ENCODE data around the gene PTGFR.

Gene PTGFR, protein sequence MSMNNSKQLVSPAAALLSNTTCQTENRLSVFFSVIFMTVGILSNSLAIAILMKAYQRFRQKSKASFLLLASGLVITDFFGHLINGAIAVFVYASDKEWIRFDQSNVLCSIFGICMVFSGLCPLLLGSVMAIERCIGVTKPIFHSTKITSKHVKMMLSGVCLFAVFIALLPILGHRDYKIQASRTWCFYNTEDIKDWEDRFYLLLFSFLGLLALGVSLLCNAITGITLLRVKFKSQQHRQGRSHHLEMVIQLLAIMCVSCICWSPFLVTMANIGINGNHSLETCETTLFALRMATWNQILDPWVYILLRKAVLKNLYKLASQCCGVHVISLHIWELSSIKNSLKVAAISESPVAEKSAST

DNA sequence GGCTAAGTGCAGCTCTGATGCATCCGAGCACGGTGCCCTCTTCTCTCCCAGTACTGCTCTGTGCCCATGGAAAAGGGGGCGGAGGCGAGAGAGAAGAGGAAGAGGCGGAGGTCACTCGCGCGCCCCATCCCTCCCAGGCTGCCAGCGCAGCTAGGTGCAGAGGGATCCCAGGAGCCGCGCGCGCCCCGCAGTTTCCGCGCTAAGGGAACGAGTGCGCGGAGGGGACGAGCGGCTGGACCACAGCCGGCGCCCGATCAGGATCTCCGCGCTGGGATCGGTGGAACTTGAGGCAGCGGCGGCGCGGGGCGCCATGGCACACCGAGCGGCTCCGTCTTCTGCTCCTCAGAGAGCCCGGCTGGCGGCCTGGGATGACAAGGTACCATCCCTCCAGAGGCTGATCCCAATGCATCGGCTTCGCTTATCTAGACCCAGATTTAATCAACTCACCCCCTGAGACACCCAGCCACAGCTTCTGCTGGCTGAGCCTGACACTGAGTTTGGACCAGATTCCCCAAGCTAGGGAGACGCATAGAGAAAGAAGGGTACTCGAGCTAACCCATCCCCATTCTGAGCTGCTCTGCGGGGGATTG, at the start of gene PTGFR:
Gene PTGFR, plus strand, starts transcription at position 114 of the 590 bp plus-strand sequence. CDS start 1,770 bp downstream, outside the sequence.
- TF ChIP-seq, protein P1, sequence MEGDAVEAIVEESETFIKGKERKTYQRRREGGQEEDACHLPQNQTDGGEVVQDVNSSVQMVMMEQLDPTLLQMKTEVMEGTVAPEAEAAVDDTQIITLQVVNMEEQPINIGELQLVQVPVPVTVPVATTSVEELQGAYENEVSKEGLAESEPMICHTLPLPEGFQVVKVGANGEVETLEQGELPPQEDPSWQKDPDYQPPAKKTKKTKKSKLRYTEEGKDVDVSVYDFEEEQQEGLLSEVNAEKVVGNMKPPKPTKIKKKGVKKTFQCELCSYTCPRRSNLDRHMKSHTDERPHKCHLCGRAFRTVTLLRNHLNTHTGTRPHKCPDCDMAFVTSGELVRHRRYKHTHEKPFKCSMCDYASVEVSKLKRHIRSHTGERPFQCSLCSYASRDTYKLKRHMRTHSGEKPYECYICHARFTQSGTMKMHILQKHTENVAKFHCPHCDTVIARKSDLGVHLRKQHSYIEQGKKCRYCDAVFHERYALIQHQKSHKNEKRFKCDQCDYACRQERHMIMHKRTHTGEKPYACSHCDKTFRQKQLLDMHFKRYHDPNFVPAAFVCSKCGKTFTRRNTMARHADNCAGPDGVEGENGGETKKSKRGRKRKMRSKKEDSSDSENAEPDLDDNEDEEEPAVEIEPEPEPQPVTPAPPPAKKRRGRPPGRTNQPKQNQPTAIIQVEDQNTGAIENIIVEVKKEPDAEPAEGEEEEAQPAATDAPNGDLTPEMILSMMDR (IDR thresholded peaks at IDR 0.05; ENCODE audit: low read length, missing control alignments) = no peak
- peak within 1 kb of the TSS; percentile 56 for H3K4me3 ChIP-seq (replicated peaks; ENCODE audit: low read depth, low read length)
- peak; percentile 18 for DNase-seq (ENCODE audit: low read depth)

DNA sequence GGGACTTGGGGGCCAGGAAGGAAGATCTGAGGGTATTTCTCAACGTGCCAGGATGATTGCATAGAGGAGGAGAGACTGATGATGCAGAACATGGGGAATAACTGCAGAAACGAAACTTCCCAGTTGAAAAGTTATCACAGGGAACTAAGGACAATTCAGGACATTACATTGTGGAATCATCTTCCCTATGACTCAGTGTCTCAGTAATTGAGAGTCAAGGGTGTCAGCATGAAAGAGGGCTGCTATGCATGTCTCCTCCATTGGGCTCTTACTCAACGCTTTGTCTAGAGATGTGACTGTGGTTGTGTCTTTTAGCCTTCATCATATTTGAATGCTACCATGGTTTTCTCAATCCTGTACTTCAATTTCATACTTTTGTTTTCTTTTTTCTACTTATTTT, 48.9 kb upstream of the PTGFR start:
- no peak for DNase-seq (ENCODE audit: low read depth)
- TF ChIP-seq, protein P1 (IDR thresholded peaks at IDR 0.05; ENCODE audit: low read length, missing control alignments) = no peak
- no peak overlapping the region for H3K4me3 ChIP-seq (replicated peaks; ENCODE audit: low read depth, low read length)

DNA sequence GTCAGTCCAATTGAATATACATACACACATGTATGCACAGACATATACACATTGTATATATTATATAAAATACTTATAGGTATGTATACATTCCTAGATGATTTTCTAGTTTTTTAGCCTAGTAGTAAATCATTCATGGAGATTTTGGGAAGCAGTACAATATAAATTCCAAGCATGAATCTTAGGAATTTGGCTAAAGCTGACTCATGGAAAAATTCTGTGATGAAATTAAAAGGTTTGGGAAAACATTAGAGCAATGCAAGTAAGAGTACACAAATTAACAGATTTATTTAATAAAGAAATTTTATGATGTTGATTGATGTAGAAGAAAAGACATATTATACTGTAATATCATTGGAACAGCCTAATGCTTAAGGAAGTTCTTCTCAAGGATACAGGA, 43.7 kb upstream of the PTGFR start:
- H3K4me3 ChIP-seq (replicated peaks; ENCODE audit: low read depth, low read length) = no peak overlapping the region
- peak; percentile 16 for DNase-seq (ENCODE audit: low read depth)
- TF ChIP-seq, protein P1 (IDR thresholded peaks at IDR 0.05; ENCODE audit: low read length, missing control alignments) = no peak

DNA sequence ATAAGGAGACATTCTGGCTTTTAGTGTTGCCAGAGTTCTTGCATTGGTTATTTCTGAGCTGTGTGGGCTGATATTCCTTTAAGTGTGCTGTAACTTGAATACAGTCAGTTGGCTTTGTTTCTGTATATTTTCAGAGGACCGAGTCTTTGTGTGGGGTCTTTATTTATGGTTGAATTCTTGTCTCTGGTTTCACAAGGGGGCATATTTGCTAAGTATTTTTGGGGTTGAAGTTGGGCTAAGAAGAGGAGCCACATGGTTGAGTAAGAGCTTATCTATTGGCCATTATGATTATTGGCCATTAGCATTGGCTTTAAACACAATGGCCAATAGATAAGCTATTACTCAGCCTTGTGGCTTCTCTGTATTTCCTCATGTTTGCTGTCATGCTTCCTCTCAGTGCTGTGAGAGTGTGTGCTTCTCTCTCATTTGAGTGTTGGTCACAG, 26.3 kb upstream of the PTGFR start:
- TF ChIP-seq, protein P1 (IDR thresholded peaks at IDR 0.05; ENCODE audit: low read length, missing control alignments) = no peak
- DNase-seq (ENCODE audit: low read depth) = peak; percentile 46
- no peak overlapping the region for H3K4me3 ChIP-seq (replicated peaks; ENCODE audit: low read depth, low read length)

DNA sequence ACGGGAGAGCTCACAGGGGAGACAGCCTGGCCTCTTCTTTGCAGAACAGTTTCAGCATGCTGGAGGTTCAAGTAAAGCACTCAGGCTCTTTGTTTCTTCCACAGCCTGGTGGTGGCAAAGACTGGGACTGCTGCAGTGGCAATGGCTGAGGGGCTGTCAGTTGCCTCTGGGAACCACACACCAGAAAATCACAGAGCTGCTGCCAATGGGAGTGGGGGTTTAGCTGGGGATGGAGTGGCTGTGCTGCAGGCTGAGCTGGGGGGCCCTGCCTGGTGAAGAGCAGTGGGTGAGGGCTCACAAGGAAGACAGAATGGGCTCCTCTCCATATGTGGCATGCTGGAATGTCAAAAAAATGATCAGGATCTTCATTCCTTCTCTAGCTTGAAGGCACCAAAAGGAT, 25.6 kb upstream of the PTGFR start:
- TF ChIP-seq, protein P1 (IDR thresholded peaks at IDR 0.05; ENCODE audit: low read length, missing control alignments) = no peak
- no peak for DNase-seq (ENCODE audit: low read depth)
- no peak overlapping the region for H3K4me3 ChIP-seq (replicated peaks; ENCODE audit: low read depth, low read length)

DNA sequence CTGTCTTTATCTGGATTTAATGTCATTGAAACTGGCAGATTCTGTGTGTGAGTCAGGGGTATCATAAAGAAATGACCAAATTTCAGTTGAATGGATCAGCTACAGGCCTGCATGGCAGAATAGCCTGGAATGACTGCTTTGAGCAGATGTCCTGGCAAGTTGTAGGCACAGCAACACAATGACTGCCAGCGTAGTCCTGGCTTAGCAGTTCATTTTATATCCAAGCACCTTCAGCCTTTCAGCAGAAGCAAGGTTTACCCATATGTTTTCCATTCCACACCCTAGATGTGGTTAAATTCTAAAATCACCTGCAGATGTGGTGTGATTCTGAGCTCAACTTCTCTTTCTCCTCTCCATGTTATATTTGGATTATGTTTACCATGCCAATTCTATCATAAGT, 22.3 kb upstream of the PTGFR start:
- DNase-seq (ENCODE audit: low read depth) = no peak
- no peak overlapping the region for H3K4me3 ChIP-seq (replicated peaks; ENCODE audit: low read depth, low read length)
- TF ChIP-seq, protein P1 (IDR thresholded peaks at IDR 0.05; ENCODE audit: low read length, missing control alignments) = no peak
